Measurements from ENCODE around the gene TSKU. TPM values are rescaled to one million over a fixed set of nuclear protein-coding genes. Genes with fewer than 3 reads are reported as not detected.
A peak's percentile ranks its signal among the peaks of the same experiment; 100 is the strongest.
"Not testable (repeated sequence)": the region's sequence is repeated elsewhere in the genome, so short reads cannot be mapped to it uniquely, and the experiment has no call there.

TSKU gene
- total RNA-seq, 2 donors from 2014 or later = 32.7 to 51.7 TPM

- peak; percentile 53 to 86 (median 68) for DNase-seq
- WGBS, 2 donors = 35 to 53% methylated on average over 8 to 10 of the region's 10 CpGs
- peak; percentile 28 for ATAC-seq
- Histone ChIP-seq H3K36me3 (replicated peaks in 1 of 2; ENCODE audit: insufficient read depth in 1 of 2, low read depth in 2 of 2) (no peaks in the 10 kb centered on the region), H3K27ac (peak overlapping the region in 3 of 4 donors; percentile 10 to 33 (median 31)), H3K27me3 (no peaks in the 10 kb centered on the region), H3K4me3 (no peak overlapping the region), H3K9me3 (no peaks in the 10 kb centered on the region), H3K4me1 (peaks cover 71% of the 10 kb centered on the region)
- TF ChIP-seq CTCF (IDR thresholded peaks at IDR 0.05) (peak in 1 of 7 experiments; percentile 4), POLR2A (IDR thresholded peaks at IDR 0.05) (no peak)
- intact Hi-C loops (cut with DNase I) = no loop called here
Observed at GRCh38 chr11:76788661-76789442, 5.7 kb downstream of the TSKU start.

DNA sequence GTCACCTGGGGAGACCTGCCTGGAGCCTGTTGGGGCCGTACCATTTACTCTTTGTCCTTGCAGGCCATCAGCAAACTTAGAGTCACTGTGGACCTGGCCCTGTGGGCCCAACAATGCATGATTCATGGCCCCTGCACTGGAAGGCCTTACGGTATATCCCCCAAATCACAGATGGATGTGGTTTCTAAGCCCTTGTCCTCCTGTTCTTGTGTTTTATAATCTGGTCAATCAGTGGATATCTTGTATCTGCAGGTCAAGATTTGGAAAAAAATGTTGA is 6.2 kb downstream of the TSKU start:
- DNase-seq = no peak

DNA sequence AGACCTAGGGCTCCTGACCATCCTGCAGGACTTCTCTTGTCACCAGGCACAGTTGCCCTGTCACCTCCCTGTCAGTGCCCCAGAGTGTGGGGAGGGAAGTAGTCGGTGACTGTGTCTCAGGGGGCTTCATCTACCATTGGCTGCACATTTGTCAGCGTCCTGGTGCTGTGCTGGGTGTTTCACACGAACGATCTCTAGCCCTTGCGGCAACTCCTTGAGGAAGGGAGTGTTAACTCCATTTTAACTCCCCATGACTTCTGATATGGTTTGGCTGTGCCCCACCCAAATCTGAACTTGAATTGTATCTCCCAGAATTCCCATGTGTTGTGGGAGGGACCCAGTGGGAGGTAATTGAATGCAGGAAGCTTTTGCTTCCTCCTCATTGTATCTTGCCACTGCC is 7.1 kb downstream of the TSKU start:
- peaks cover 65% of the 10 kb centered on the region for H3K4me1 ChIP-seq
- intact Hi-C loops (cut with DNase I) = no loop called here
- TF ChIP-seq POLR2A (IDR thresholded peaks at IDR 0.05) (no peak), CTCF (IDR thresholded peaks at IDR 0.05) (no peak)
- DNase-seq = peak in 1 of 4 donors; percentile 5
- no peak overlapping the region for H3K27ac ChIP-seq
- H3K36me3 ChIP-seq (replicated peaks in 1 of 2; ENCODE audit: insufficient read depth in 1 of 2, low read depth in 2 of 2) = no peaks in the 10 kb centered on the region
- no peaks in the 10 kb centered on the region for H3K27me3 ChIP-seq
- 88 to 95% methylated on average over 5 of the region's 5 CpGs for WGBS, 2 donors
- ATAC-seq = no peak
- no peak overlapping the region for H3K4me3 ChIP-seq
- H3K9me3 ChIP-seq = no peaks in the 10 kb centered on the region

More for the DNA sequence above, 6.2 kb downstream of the TSKU start:
- no peak for ATAC-seq
- 76 to 77% methylated on average over 2 of the region's 2 CpGs for WGBS, 2 donors
- Histone ChIP-seq H3K27me3 (no peaks in the 10 kb centered on the region), H3K4me3 (no peak overlapping the region), H3K36me3 (replicated peaks in 1 of 2; ENCODE audit: insufficient read depth in 1 of 2, low read depth in 2 of 2) (no peaks in the 10 kb centered on the region), H3K27ac (peak overlapping the region in 1 of 4 donors; percentile 31), H3K9me3 (no peaks in the 10 kb centered on the region), H3K4me1 (peaks cover 73% of the 10 kb centered on the region)
- TF ChIP-seq POLR2A (IDR thresholded peaks at IDR 0.05) (no peak), CTCF (IDR thresholded peaks at IDR 0.05) (no peak)
- intact Hi-C loops (cut with DNase I) = no loop called here

DNA sequence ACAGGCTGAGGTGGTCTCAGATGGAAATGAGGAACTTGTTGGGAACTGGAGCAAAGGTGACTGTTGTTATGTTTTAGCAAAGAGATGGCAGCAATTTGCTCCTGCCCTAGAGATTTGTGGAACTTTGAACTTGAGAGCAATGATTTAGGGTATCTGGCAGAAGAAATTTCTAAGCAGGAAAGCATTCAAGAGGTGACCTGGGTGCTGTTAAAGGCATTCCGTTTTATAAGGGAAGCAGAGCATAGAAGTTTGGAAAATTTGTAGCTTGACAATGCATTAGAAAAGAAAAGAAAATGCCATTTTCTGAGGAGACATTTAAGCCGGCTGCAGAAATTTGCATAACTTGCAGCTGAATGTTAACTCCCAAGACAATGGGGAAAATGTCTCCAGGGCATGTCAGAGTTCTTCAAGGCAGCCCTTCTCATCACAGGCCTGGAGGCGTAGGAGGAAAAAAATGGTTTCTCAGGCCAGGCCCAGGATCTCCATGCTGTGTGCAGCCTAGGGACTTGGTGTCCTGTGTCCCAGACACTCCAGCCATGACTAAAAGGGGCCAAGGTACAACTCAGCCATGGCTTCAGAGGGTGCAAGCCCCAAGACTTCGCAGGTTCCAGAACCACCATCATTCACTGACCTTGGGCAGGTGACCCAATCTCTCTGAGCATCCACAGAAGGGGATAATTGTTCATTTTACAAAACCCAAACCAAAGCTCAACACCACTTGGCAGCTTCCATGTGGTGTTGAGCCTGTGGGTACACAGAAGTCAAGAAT is 8.0 kb downstream of the TSKU start:
- H3K36me3 ChIP-seq (replicated peaks in 1 of 2; ENCODE audit: insufficient read depth in 1 of 2, low read depth in 2 of 2); ATAC-seq; H3K27me3 ChIP-seq; intact Hi-C loops (cut with DNase I); H3K4me3 ChIP-seq; DNase-seq; H3K9me3 ChIP-seq; H3K27ac ChIP-seq: not testable (repeated sequence)
- H3K4me1 ChIP-seq = peaks cover 58% of the 10 kb centered on the region
- WGBS, 2 donors = 91 to 96% methylated on average over 4 of the region's 4 CpGs

GRCh38 chr11:76791861-76792260 is 8.7 kb downstream of the TSKU start:
- Histone ChIP-seq H3K4me1 (peaks cover 51% of the 10 kb centered on the region), H3K4me3 (no peak overlapping the region), H3K9me3 (no peaks in the 10 kb centered on the region), H3K27me3 (no peaks in the 10 kb centered on the region), H3K27ac (no peak overlapping the region), H3K36me3 (replicated peaks in 1 of 2; ENCODE audit: insufficient read depth in 1 of 2, low read depth in 2 of 2) (no peaks in the 10 kb centered on the region)
- peak in 3 of 4 donors; percentile 18 to 56 (median 52) for DNase-seq
- intact Hi-C loops (cut with DNase I) = no loop called here
- ATAC-seq = no peak
- WGBS, 2 donors = 76 to 83% methylated on average over 4 to 6 of the region's 6 CpGs
- TF ChIP-seq POLR2A (IDR thresholded peaks at IDR 0.05) (no peak), CTCF (IDR thresholded peaks at IDR 0.05) (no peak)
